Tibial nerve (tissue), 4 donors: ENCODE results near the gene JADE2. TPM values are rescaled to one million over a fixed set of nuclear protein-coding genes. Genes with fewer than 3 reads are reported as not detected.

ENCODE experiments used
- DNase-seq, 2 donors: peaks; one replicate each; pipeline ENCODE4 v3.0.0-alpha.2; 2019; ENCODE audit warnings: low spot score in 2 of 2
- H3K27ac ChIP-seq, 4 donors: fragments of 200-600 bp; sonication (generic) in 3 of 4; one replicate each; pipeline ENCODE4 v1.5.1; 2017 to 2019; ENCODE audit warnings: mild to moderate bottlenecking in 1 of 4
- H3K27me3 ChIP-seq, 2 donors: fragments of 200-600 bp; sonication (generic) in 1 of 2; one replicate each; pipeline versions ENCODE4 v1.5.1 to v1.6.0; 2017 to 2019
- H3K36me3 ChIP-seq, 3 donors: fragments of 200-600 bp; sonication (generic); one replicate each; pipeline ENCODE4 v1.5.1; 2018 to 2019
- H3K4me1 ChIP-seq, 4 donors: fragments of 200-600 bp; sonication (generic) in 3 of 4; one replicate each; pipeline ENCODE4 v1.5.1; 2017 to 2019
- H3K4me3 ChIP-seq, 4 donors: fragments of 200-600 bp; sonication (generic) in 3 of 4; one replicate each; pipeline ENCODE4 v1.5.1; 2017 to 2019; ENCODE audit warnings: mild to moderate bottlenecking in 1 of 4, moderate library complexity in 1 of 4
- H3K9me3 ChIP-seq, 4 donors: fragments of 200-600 bp; sonication (generic) in 3 of 4; one replicate each; pipeline ENCODE4 v1.5.1; 2017 to 2019
- EP300 ChIP-seq, 2 donors: sonication (generic); formaldehyde crosslinking; IDR thresholded peaks; one replicate each; pipeline ENCODE4 v1.6.1; 2017; ENCODE audit warnings: antibody characterized with exemption in 2 of 2, mild to moderate bottlenecking in 1 of 2
- POLR2A ChIP-seq, 2 donors: fragments of 450-650 bp; IDR thresholded peaks; one replicate each; pipeline ENCODE4 v1.6.1; 2017; ENCODE audit warnings: antibody characterized with exemption in 2 of 2, mild to moderate bottlenecking in 2 of 2, moderate library complexity in 2 of 2
- WGBS, 2 donors: methylation state at CpG; one replicate each; pipeline ENCODE4 v1.1.5; 2018; 5-methylcytosine and 5-hydroxymethylcytosine counted together
- total RNA-seq, 4 donors: library from RNA; depleted of rRNA; stranded (reverse); fragments of >200 nt; gene quantifications; one replicate each; pipeline ENCODE4 v1.1.0, GENCODE V29; 2016
- TF ChIP-seq, protein P1 (sequence below), 5 experiments: fragments of 200-600 bp in 3 of 5; fragments of 450-650 bp in 2 of 5; sonication (generic) in 3 of 5; IDR thresholded peaks; one replicate each; pipeline ENCODE4 v1.5.1; 2016 to 2019; ENCODE audit warnings: antibody characterized with exemption in 5 of 5, mild to moderate bottlenecking in 3 of 5, moderate library complexity in 2 of 5

JADE2 gene
- total RNA-seq, 4 donors from 2014 or later = 58.8 to 90.6 (median 73.9) TPM

GRCh38 chr5:134559672-134560071 lies 34.2 kb downstream of the JADE2 start:
- TF ChIP-seq POLR2A (IDR thresholded peaks at IDR 0.05) = no peak
- TF ChIP-seq, protein P1, sequence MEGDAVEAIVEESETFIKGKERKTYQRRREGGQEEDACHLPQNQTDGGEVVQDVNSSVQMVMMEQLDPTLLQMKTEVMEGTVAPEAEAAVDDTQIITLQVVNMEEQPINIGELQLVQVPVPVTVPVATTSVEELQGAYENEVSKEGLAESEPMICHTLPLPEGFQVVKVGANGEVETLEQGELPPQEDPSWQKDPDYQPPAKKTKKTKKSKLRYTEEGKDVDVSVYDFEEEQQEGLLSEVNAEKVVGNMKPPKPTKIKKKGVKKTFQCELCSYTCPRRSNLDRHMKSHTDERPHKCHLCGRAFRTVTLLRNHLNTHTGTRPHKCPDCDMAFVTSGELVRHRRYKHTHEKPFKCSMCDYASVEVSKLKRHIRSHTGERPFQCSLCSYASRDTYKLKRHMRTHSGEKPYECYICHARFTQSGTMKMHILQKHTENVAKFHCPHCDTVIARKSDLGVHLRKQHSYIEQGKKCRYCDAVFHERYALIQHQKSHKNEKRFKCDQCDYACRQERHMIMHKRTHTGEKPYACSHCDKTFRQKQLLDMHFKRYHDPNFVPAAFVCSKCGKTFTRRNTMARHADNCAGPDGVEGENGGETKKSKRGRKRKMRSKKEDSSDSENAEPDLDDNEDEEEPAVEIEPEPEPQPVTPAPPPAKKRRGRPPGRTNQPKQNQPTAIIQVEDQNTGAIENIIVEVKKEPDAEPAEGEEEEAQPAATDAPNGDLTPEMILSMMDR (IDR thresholded peaks at IDR 0.05) = no peak
- no peak for TF ChIP-seq EP300 (IDR thresholded peaks at IDR 0.05)
- 81 to 83% methylated on average over 7 of the region's 7 CpGs for WGBS, 2 donors
- DNase-seq = no peak
- H3K36me3 ChIP-seq = peaks cover 12 to 68% (median 51%) of the 10 kb centered on the region in 3 donors
- no peaks in the 10 kb centered on the region for H3K27me3 ChIP-seq
- no peak overlapping the region for H3K4me3 ChIP-seq
- H3K4me1 ChIP-seq = peaks cover 2 to 31% (median 15%) of the 10 kb centered on the region in 4 donors
- no peak overlapping the region for H3K27ac ChIP-seq
- H3K9me3 ChIP-seq = no peaks in the 10 kb centered on the region

DNA sequence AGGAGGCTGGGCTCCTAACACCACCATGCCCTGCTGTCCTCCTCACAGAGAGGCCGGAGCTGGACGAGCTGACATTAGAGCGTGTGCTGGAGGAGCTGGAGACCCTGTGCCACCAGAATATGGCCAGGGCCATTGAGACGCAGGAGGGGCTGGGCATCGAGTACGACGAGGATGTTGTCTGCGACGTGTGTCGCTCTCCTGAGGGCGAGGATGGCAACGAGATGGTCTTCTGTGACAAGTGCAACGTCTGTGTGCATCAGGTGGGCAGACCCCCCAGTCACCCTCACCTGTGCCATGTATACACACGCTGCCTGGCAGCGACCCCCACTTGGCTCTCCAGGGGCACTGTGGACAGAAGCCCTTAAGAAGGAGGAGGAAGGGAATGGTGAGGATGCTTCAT lies 35.2 kb downstream of the JADE2 start:
- no peaks in the 10 kb centered on the region for H3K9me3 ChIP-seq
- TF ChIP-seq, protein P1 (IDR thresholded peaks at IDR 0.05) = no peak
- TF ChIP-seq POLR2A (IDR thresholded peaks at IDR 0.05) (no peak), EP300 (IDR thresholded peaks at IDR 0.05) (no peak)
- H3K4me3 ChIP-seq = no peak overlapping the region
- H3K36me3 ChIP-seq = peaks cover 13 to 78% (median 51%) of the 10 kb centered on the region in 3 donors
- no peak for DNase-seq
- H3K27me3 ChIP-seq = no peaks in the 10 kb centered on the region
- no peak overlapping the region for H3K27ac ChIP-seq
- peaks cover 0 to 21% (median 5%) of the 10 kb centered on the region in 4 donors for H3K4me1 ChIP-seq
- 90 to 96% methylated on average over 15 of the region's 15 CpGs for WGBS, 2 donors

GRCh38 chr5:134561871-134562296 lies 36.4 kb downstream of the JADE2 start:
- Histone ChIP-seq H3K4me1 (peaks cover 0 to 24% (median 5%) of the 10 kb centered on the region in 4 donors), H3K27ac (peak overlapping the region in 2 of 4 donors; percentile 9 to 36), H3K4me3 (no peak overlapping the region), H3K9me3 (no peaks in the 10 kb centered on the region), H3K36me3 (peaks cover 13 to 84% (median 62%) of the 10 kb centered on the region in 3 donors), H3K27me3 (no peaks in the 10 kb centered on the region)
- TF ChIP-seq, protein P1 (IDR thresholded peaks at IDR 0.05) = peak in 2 of 5 experiments; percentile 9 to 15
- TF ChIP-seq POLR2A (IDR thresholded peaks at IDR 0.05) (no peak), EP300 (IDR thresholded peaks at IDR 0.05) (peak in 1 of 2 donors; percentile 22)
- DNase-seq = no peak
- 39 to 49% methylated on average over 2 to 9 of the region's 9 CpGs for WGBS, 2 donors

DNA sequence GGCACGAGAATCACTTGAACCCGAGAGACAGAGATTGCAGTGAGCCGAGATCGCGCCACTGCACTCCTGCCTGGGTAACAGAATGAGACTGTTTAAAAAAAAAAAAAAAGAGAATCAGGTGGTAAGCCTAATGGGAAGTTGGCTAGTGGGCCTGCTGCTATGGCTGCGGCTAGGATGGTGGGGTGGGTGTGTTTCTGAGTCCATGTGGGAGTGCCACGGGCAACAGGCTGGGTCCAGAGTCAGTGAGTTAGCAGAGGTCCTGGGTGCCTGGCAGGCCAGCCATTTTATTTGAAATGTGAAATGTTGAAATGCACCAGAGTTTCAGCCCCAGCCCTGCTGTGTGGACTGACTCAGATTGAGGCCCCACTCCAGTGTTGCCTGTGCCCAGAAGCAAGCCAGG lies 37.8 kb downstream of the JADE2 start:
- peaks cover 0 to 37% (median 16%) of the 10 kb centered on the region in 4 donors for H3K4me1 ChIP-seq
- 95 to 98% methylated on average over 7 of the region's 7 CpGs for WGBS, 2 donors
- no peak for DNase-seq
- H3K4me3 ChIP-seq = no peak overlapping the region
- TF ChIP-seq EP300 (IDR thresholded peaks at IDR 0.05) (no peak), POLR2A (IDR thresholded peaks at IDR 0.05) (no peak)
- TF ChIP-seq, protein P1 (IDR thresholded peaks at IDR 0.05) = no peak
- H3K36me3 ChIP-seq = peaks cover 13 to 98% (median 67%) of the 10 kb centered on the region in 3 donors
- no peaks in the 10 kb centered on the region for H3K27me3 ChIP-seq
- H3K9me3 ChIP-seq = no peaks in the 10 kb centered on the region
- no peak overlapping the region for H3K27ac ChIP-seq

- no peak overlapping the region for H3K27ac ChIP-seq
- no peaks in the 10 kb centered on the region for H3K27me3 ChIP-seq
- H3K36me3 ChIP-seq = peaks cover 13 to 99% (median 67%) of the 10 kb centered on the region in 3 donors
- H3K4me3 ChIP-seq = no peak overlapping the region
- DNase-seq = no peak
- H3K4me1 ChIP-seq = peaks cover 0 to 41% (median 23%) of the 10 kb centered on the region in 4 donors
- WGBS, 2 donors = 72 to 76% methylated on average over 5 of the region's 5 CpGs
- no peaks in the 10 kb centered on the region for H3K9me3 ChIP-seq
- TF ChIP-seq POLR2A (IDR thresholded peaks at IDR 0.05) (no peak), EP300 (IDR thresholded peaks at IDR 0.05) (no peak)
Observed at GRCh38 chr5:134563962-134564361, 38.5 kb downstream of the JADE2 start.
